GM21423 (cell line): ENCODE measurements around the gene PRRT1.

Experiments
- ATAC-seq: cut with Tn5 transposase; IDR thresholded peaks from one replicate; pipeline ENCODE4 v1.9.1; 2021; ENCODE audit warnings: mild to moderate bottlenecking, moderate library complexity; ENCODE audit not compliant: unreplicated experiment

PRRT1 gene

DNA sequence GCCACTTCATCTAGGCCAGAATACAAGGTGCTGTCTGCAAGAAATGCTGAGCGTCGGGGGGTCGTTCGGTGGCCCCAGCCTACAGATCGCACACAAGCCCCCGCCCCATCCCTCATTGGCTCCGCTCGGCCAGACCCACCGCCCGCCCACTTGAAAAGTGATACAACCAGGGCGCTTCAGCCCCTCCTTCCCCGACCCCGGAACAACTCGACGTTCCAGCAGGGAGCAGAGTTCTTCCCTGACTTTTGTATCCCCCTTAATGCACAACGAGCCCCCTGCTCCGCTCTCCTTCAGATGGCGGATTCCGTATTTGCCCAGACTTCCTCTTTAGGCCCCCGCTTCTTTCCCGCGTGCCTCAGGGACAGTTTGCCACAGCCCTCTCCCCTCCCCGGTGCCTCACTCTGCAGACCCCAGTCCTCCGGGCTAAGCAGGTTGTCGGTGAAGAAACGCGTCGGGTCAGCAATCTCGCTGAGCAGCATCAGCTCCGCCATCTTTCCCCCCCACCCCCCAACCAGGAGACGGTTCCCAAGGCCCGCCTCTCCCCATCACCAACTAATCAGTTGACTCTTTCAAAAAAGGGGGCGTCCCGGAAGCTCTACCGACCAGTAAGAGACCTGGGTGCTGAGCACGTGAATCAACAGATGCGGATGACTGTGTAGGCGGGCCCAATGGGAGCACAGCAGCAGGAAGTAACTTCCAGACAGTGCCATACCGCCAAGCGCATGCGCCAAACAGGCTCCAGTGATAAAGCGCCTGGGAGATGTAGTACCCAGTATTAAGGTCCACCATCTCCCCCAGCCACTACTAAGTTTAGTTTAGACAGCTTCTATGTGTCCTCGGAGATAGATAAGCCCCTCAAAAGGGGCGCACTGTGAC, 23.8 kb downstream of the PRRT1 start, which contains the start of gene ATF6B:
Gene ATF6B, minus strand, starts transcription at position 530 of the 876 bp plus-strand sequence. Its CDS starts 39 bp downstream, at position 491.
- ATAC-seq = peak; percentile 90

DNA sequence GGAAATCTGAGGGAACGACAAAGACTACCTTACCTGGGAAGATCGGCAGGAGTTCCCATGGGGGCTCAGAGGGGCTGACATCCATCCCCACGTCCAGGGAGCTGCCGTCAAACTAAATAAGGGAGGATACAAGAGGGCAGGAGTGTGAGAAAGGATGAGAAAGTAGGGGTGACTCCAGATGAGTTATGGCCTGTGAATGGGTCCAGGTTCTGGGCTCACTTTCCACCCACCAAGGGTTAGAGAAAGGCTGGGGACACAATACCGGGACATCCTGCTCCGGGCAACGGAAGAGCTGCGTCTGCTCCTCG, 24.4 kb downstream of the PRRT1 start:
- ATAC-seq = no peak

DNA sequence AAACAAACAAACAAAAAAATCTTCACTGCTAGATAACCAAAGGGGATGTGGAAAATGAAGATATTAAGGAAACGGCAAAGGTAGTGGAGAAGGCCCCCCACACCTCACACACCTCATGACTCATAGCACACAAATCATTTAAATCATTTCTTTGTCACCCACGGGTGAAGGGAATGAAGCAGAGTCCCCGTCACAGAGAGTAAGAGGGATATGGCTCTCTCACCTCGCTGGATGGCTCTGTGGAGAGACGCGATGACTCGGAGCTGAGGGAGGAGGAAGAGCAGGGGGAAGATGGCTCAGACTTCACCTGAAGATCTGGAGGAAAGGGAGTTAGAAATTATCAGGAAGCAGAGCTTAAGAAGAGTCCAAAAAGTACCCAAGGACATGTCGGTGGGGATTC, 24.9 kb downstream of the PRRT1 start:
- no peak for ATAC-seq

DNA sequence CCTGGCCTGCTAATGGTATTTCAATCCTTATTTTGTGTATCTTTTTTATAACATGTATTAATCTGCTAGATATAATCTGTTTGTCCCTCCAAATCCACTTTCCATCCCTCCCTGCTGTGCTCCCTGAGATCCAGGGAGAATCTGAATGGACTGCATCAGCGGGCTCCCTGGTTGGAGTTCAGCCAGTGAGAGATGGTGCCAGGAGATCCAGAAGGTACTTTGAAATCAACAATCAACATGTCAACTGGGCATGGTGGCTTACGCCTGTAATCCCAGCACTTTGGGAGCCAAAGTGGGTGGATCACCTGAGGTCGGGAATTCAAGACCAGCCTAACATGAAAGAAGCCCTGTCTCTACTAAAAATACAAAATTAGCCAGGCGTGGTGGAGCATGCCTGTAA, 28.1 kb downstream of the PRRT1 start:
- ATAC-seq = no peak

DNA sequence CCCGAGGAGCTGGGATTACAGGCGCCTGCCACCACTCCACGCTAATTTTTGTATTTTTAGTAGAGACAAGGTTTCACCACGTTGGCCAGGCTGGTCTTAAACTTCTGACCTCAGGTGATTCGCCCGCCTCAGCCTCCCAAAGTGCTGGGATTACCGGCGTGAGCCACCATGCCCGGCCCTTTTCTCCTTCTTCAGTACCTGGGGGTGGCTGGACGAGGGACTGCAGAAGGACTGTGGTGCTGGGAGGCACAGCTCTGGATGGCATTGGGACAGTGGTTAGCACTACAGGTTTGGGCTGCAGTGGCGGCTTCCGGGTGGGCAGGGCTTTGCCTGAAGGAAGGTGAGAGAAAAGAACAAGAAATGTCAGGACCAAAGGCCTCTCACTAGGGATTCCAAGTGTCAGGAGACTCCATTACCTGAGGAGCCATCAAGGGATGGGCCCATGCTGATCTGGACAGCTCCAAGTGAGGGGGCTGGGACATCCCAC, 31.1 kb downstream of the PRRT1 start:
- no peak for ATAC-seq

DNA sequence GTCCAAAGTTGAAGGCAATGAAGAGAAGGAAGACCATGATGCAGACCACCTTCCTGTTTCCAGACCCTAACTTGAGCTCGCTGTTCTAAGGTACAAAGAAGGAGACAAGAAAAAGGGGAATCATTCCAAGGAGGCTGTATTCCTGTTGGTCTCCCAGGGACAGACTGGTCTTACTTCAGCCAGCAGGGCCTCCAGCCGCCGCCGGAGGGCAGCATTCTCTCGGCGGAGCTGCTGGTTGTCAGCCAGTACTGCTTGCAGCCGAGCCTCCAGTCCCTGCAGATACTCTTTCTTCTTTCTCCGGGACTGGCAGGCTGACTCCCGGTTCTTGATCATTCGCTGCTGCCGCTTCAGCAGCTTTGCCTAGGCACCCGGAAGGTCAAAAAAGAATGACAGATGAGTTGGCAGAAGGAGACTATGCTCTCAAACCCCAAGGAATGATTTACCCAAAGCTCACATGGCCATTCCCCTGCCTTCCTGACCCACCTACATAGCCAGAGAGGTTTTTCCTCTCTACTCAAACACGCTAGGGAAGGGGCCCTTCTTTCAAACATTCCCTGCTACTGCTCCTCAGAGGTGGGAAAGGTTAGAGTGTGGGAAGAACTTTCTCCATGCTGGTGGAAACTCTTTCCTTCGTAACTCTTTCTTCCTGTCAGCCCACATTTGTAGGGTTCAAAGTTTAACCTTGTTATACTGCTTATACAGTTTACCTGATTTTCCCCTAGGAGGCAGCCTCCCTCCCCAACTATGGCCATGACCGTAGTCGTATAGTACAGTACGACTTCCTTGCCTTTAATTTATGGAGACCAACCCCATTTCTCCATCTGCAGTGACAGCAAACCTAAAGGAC, 32.7 kb downstream of the PRRT1 start:
- ATAC-seq = no peak

DNA sequence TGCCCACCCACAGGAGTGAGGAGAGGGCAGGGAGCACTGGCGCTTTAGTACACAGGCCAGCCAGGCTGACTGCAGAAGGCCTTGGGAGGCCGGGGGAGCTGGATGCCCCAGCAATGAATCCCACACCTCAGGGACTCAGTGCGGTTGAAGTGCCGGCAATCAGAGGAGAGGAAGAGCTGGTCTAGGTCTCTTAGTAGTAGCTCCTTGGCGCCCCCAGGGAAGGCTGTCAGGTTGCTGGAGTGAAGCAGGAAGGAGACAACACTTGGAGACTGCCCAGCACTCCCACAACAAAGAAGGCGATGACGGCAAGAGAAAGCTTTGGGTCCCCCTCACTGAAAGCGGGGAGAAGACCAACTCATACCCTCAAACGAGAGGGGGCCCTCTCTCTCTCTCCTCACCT, 34.3 kb downstream of the PRRT1 start:
- no peak for ATAC-seq

DNA sequence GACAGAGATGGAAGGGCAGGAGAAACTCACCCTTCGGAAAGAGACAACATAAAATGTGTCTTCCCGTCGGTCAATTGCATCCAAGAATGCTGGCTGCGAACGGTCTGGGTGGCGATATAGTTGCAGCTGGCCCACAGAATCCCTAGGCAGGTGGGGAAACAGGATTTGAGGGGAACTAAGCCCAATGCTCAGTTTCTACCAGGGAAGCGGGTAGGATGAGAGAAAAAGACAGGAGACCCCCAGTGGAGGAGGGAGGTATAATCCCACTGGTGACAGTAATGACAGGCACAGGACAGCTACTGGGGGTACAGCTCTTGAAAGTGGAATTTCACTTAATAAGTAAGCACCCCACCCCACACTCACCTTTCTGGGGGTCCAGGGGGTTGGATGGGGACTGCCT, 35.1 kb downstream of the PRRT1 start:
- ATAC-seq = no peak

DNA sequence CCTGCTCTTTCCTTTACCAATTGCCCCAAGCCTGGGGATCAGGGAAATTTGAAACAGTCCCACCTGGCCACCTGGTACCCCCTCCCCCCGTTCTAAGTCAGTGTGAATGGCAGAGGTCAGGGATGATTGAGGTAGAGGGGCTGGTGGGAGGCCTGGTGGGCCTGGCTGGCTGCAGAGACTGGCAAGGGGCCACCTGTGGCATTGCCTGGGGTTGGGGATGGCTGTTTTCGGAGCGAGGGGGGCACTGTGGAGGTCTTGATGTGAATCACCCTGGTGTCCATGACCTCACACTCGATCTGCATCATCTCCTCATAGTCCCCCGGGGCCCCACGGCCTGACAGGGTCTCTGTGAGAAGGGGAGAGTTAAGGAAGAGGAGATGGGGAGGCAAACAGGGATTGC, 36.1 kb downstream of the PRRT1 start:
- no peak for ATAC-seq

DNA sequence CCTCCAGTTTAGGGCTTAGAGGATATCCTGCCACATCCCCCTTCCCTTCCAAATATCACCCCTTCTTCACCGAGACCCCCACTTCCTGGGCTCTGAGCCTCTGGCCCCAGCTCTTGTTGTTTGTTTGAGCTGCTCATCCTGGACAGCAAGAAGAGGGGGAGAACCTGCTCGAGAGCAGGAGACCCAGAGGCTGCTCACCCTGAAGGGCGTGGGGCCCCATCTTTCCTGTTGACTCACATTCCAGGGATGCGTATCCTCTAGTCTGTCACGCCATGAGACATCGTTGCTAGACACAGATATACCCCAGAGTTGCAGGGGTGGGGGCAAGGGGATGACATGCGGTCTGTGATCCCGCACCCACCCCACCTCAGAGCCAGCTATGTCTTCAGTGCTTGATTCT, 36.9 kb downstream of the PRRT1 start:
- ATAC-seq = no peak

DNA sequence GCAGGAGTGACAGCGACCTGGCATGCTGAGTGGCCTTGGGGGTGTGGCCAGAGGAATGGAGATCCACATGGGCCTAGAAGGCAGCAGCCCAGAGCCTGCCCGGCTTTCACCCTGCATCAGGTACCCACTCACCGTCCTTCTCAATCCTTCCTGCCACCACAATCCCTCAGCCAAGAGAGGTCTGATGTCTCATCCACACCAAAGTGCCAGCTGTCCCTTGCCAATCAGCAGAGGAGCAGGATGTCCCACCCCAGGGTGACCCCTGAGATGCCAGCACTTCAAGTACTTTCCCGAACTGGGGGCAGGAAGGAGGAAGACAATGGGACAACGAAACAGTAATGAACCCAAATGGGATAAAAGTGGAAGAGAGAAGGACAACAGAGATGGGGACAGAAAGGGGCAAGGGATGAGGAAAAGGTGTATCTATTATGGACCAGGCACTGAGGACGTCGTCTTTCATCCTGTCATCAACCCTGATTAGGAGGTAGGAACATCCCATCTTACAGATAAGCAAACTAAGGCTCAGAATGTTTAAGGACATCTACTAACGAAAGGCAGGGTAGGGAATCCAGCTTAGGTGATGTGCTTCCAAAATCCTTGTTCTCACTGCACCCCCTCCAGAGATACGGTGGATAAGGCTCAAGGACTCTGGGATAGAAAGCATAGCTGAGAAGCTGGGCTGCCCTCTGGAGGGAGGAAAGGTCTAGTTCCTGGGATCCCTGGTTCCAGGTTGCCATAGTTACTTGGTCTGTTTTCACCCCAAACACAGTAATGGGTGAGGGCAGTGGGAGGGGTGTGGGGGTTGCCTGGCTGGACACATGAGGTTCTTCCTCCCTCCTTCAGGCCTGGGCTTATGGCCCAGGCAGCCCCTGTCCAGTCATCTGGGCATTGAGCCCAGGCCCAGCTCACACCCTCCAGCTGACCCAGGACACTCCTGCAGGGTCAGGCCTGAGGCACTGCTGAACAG, 38.1 kb downstream of the PRRT1 start:
- ATAC-seq = no peak

DNA sequence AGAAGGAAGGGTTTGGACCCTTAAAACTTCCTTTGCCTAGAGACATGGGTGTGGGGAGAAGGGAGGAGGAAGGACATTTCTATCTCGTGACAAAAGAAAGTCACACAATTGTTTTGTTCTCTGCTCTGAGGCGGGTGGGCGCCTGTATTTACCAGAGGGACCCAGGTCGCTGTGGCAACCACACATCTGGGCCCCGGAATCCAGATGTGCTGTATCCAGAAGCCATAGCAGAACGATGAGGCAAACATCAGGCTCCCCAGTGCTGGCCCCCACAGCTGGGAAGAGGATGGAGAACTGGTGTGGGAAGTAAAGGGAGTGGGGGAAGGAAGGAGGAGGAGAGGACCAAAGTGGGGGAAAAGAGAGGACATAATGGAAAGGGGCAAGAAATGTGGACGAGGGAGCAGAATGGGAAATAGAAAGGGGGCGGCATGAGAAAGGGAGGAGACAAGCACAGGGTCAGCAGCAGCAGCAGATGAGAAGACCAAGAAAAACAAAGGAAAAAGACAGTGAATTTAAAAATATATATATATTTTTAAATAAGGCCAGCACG, 39.2 kb downstream of the PRRT1 start:
- no peak for ATAC-seq

DNA sequence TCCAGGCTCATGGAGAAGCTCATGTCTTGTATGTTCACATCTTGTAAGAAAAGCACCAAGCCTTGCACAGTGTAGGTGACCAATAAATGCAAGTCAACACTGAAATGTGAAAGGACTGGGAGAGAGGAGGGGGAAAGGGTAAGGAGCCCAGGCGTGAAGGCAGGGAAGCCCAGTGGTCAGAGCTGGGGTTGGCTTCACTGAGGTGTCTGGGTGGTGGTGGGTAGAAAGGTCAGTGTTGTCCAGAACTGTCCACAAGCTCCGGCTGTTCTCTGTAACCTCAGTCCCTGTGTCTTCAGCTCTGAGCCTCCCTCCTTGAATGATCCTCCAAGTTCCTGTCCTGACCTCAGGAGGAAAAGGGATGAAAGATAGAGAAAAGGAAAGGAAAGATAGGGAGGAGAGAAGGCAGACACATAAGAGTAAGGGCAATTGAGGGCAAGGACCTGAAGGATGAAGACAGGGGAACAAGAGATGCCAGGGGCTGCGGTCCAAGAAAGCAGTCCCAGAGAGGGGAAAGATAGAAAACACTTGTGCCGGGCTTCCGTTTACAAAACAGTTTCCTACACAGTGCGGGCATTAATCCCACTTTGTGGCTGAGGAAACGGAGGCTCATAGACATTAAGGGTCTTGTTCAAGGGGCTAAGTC, 40.2 kb downstream of the PRRT1 start:
- ATAC-seq = no peak

DNA sequence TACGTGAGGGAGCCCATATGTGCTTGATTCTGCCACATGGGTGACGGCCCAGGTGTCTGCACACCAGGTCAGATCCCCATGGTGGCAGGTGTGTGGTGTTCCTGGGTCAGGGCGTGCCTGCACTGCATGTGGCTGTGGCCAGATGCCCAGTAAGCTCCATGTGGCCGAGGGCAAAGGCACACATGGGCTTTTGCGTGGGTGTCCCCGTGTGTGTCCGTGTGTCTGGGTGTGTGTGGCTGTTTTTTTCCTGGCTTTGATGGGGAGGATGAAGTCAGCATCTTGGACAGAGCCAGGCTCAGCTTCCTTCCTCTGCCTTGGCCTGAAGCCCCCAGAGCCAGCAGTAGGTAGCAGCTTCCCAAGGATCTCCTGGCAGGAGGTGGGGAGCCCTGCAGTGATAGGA, 41.1 kb downstream of the PRRT1 start:
- ATAC-seq = no peak

DNA sequence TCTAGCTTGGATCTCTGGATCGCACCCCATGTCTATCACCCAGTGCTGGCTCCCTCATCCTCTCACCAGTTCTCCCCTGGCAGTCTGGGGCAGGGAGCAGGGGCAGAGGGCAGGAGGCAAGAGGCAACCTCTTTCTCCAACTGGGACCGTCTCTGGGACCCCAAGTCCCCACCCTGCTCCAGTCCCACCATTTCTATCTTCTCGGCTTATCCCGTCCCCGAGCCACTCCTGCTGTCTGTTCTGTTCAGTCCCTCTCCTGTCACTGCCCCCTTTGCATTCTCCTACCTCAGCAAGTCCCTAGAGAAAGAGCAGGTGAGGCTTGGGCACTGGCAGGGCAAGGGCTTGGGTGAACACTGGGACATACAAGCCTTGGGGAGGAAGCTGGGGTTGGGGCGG, 42.0 kb downstream of the PRRT1 start:
- ATAC-seq = no peak

DNA sequence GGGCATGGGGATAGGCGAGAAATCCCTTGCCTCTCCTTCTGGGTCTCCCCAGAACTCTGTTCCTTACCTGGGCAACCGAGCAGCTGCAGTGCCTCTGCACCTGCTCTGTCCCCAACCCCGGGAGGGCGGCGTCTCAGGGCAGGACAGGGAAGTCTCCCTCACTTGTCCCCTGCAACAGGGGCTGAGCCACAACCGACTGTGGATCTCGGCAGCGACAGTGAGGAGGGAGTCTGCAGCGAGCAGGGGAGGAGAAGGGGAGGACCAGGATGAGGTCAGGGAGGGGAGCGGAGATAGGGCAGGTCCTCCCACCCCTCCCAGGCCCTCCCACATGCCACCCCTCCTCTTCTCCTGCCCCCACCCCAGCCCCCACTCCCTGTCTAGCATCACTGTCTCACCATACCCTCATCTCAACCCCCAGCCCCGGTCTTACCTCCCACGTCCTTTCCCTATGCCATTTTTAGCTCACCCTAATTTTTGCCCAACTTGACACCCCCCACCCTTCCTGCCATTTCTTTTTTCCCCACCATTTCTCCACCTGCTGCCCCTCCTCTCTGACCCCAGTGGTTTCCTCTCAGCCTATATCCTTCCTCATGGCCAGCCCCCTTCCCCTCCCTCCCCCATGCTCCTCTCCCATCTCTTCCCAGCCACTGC, 42.5 kb downstream of the PRRT1 start, which contains the start of gene TNXB:
Gene TNXB, minus strand, starts transcription at position 225 of the 651 bp plus-strand sequence. CDS start 11,140 bp downstream, outside the sequence.
- ATAC-seq = no peak

DNA sequence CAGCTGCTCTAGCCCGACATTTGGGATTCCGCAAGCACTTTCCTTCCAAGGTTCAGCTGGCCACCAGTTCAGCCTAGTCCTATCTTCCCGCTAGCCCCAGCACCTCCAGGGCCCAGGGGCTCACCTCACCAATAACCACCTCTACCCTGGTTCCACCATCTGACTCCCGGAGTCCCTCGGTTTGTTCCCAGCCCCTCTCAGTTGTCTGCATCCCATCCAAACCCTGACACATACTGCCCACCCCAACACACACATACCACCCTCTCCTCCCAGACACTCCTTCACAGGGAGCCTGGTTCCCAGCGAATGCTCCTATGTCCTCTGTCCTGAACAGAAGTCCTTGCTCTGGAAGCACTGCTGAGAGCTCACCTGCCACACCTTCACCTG, 43.0 kb downstream of the PRRT1 start:
- no peak for ATAC-seq

DNA sequence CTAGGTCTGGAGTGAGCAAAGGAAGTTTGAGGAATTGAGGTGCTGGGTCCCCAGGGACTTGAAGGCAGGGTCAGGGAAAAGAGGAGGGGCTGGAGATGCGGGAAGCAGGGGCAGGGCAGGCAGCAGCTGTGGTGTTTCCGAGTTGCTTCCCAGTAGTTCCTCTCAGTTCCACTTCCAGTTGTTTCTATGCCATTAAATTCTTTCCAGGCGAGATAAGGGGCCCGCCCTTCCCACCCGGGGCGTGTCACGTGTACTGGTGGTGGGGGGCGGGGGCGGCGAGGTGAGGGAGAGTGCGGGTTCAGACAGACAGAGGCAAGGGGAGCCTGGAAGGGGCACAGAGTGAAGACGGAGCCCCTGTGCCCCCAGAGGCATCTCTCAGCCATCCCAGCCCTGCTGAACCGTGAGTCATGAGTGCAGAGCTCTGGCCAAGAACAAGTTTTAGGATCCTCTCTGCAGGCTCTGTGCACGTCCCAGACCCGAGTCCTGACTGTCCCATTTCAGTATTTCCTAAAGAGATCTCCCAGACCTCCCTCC, 43.6 kb downstream of the PRRT1 start:
- ATAC-seq = no peak

DNA sequence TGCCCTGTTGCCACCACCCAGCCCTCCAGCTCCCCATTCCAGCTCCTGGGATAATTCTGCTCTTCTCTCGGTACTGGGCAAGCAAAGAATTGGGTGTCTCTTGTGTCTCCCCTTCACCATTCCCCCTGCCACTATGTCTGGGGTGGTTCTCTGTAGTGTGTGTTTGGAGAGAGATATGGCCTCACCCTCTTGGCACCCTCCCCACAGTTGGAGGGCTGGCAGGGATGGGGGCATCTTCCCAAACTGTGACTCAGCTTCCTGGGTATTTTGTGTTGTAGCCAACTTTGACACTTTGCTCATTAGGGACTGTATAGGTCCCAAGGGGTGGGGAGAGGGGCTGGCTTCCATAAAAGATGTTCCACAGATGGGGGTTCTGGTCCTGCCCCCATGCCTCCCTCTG, 44.3 kb downstream of the PRRT1 start:
- ATAC-seq = no peak
